Body of pancreas (tissue), 4 donors: ENCODE results near the gene RAD51B.

ENCODE experiments used
- CTCF ChIP-seq, 7 experiments: fragments of 450-650 bp in 4 of 7; fragments of 200-600 bp in 3 of 7; sonication (generic) in 3 of 7; IDR thresholded peaks; one replicate each; pipeline ENCODE4 v1.5.1; 2016 to 2019; ENCODE audit warnings: antibody characterized with exemption in 7 of 7
- POLR2A ChIP-seq, 3 donors: fragments of 450-650 bp; IDR thresholded peaks; one replicate each; pipeline ENCODE4 v1.6.1; 2016; ENCODE audit warnings: antibody characterized with exemption in 3 of 3, mild to moderate bottlenecking in 2 of 3

- TF ChIP-seq CTCF (IDR thresholded peaks at IDR 0.05) (no peak), POLR2A (IDR thresholded peaks at IDR 0.05) (no peak)
Measured at GRCh38 chr14:68261092-68261842, 441.7 kb downstream of the RAD51B start.
